H1 (cell line): ENCODE results near the gene TSPAN5. TPM values are rescaled to one million over a fixed set of nuclear protein-coding genes. Genes with fewer than 3 reads are reported as not detected.

Experiments used
- CTCF ChIA-PET: fragments of 300-600 bp; sonication (Branson Sonifier 250); formaldehyde crosslinking; loops from one replicate; lab custom pipeline; 2021; ENCODE audit not compliant: partially characterized antibody; lab: Charles Lee
- POLR2A ChIA-PET: fragments of 300-600 bp; sonication (Branson Sonifier 250); formaldehyde crosslinking; loops from one replicate; lab custom pipeline; 2021; ENCODE audit warnings: inconsistent platforms; ENCODE audit not compliant: partially characterized antibody; lab: Charles Lee
- DNase-seq, 2 experiments: peaks; one replicate each; pipeline versions ENCODE4 v3.0.0 to v3.0.0-alpha.2; 2010 to 2022; ENCODE audit warnings: low spot score in 2 of 2, low read depth in 1 of 2, mixed read lengths in 1 of 2
- FAIRE-seq: peaks from 2 replicates; lab custom pipeline; 2011; peaks lifted over from hg19 to GRCh38; lab: Jason Lieb, UNC
- H2AFZ ChIP-seq: 2 replicates; pipeline ENCODE4 v1.8.1; 2012; ENCODE audit warnings: low read length, inconsistent platforms
- H2AK5ac ChIP-seq: 2 replicates; pipeline ENCODE4 v1.6.1; 2013; ENCODE audit warnings: low read depth, low read length
- H2BK120ac ChIP-seq: replicated peaks from 2 replicates; pipeline ENCODE3; 2013; ENCODE audit warnings: low read depth, low read length, inconsistent platforms
- H2BK12ac ChIP-seq: 2 replicates; pipeline ENCODE4 v1.6.1; 2013; ENCODE audit warnings: low read depth, low read length
- H2BK15ac ChIP-seq: 2 replicates; pipeline ENCODE4 v1.6.1; 2013; ENCODE audit warnings: low read length
- H2BK20ac ChIP-seq: 2 replicates; pipeline ENCODE4 v1.6.1; 2013; ENCODE audit warnings: low read length
- H2BK5ac ChIP-seq: 2 replicates; pipeline ENCODE4 v1.6.1; 2013; ENCODE audit warnings: low read depth, low read length
- H3K14ac ChIP-seq: 2 replicates; pipeline ENCODE4 v1.6.1; 2013; ENCODE audit warnings: inconsistent platforms; ENCODE audit not compliant: insufficient read length
- H3K18ac ChIP-seq: 2 replicates; pipeline ENCODE4 v1.6.1; 2013; ENCODE audit warnings: low read length; ENCODE audit errors: extremely low read depth
- H3K23ac ChIP-seq: 2 replicates; pipeline ENCODE4 v1.6.1; 2013; ENCODE audit warnings: inconsistent platforms; ENCODE audit not compliant: insufficient read length
- H3K23me2 ChIP-seq: 2 replicates; pipeline ENCODE4 v1.6.1; 2013; ENCODE audit warnings: low read depth, low read length
- H3K27ac ChIP-seq: 2 replicates; pipeline ENCODE4 v1.6.1; 2011; ENCODE audit warnings: low read depth, low read length, inconsistent platforms
- H3K27me3 ChIP-seq, 4 experiments: replicated peaks in 1 of 4; 1 replicate in 1 of 4; 2 replicates in 3 of 4; pipeline versions ENCODE4 v1.6.1 to v1.8.1; 2011 to 2013; ENCODE audit warnings: low read length in 3 of 4, mild to moderate bottlenecking in 3 of 4, inconsistent platforms in 2 of 4, mixed read lengths in 2 of 4, moderate library complexity in 1 of 4; ENCODE audit not compliant: control insufficient read depth in 3 of 4, insufficient read depth in 3 of 4; ENCODE audit errors: extremely low read depth in 1 of 4
- H3K36me3 ChIP-seq, 4 experiments: 2 replicates each; pipeline versions ENCODE4 v1.6.1 to v1.8.1; 2011 to 2013; ENCODE audit warnings: mild to moderate bottlenecking in 4 of 4, low read length in 3 of 4, moderate library complexity in 2 of 4, control low read depth in 1 of 4, inconsistent platforms in 1 of 4; ENCODE audit not compliant: insufficient read depth in 4 of 4, control insufficient read depth in 2 of 4
- H3K4ac ChIP-seq: replicated peaks from 2 replicates; pipeline ENCODE3; 2013; ENCODE audit warnings: low read length, low read depth, mixed read lengths, inconsistent platforms; ENCODE audit not compliant: insufficient read length
- H3K4me1 ChIP-seq, 4 experiments: replicated peaks in 1 of 4; 1 replicate in 1 of 4; 2 replicates in 3 of 4; pipeline versions ENCODE4 v1.6.1 to v1.8.1; 2011 to 2013; ENCODE audit warnings: low read length in 3 of 4, inconsistent platforms in 2 of 4, mixed read lengths in 1 of 4; ENCODE audit not compliant: insufficient read depth in 4 of 4, control insufficient read depth in 3 of 4
- H3K4me2 ChIP-seq, 2 experiments: 2 replicates each; pipeline versions ENCODE4 v1.6.1 to v1.8.1; 2011 to 2013; ENCODE audit warnings: low read depth in 2 of 2, low read length in 2 of 2, control low read depth in 1 of 2, inconsistent platforms in 1 of 2, mild to moderate bottlenecking in 1 of 2; ENCODE audit not compliant: insufficient read depth in 1 of 2
- H3K4me3 ChIP-seq, 4 experiments: fragments of 200-600, 300-600 bp in 1 of 4; sonication (generic), shearing (Covaris generic), sonication (Bioruptor Twin) in 1 of 4; 2 replicates each; pipeline versions ENCODE4 v1.5.1 to v1.8.1; 2011 to 2016; ENCODE audit warnings: low read length in 4 of 4, low read depth in 3 of 4, control low read depth in 2 of 4, inconsistent platforms in 2 of 4, mild to moderate bottlenecking in 2 of 4, mixed read lengths in 1 of 4, moderate library complexity in 1 of 4; ENCODE audit not compliant: insufficient read depth in 2 of 4; ENCODE audit errors: extremely low read depth in 1 of 4
- H3K56ac ChIP-seq: replicated peaks from 2 replicates; pipeline ENCODE3; 2013; ENCODE audit warnings: low read depth, mild to moderate bottlenecking, mixed read lengths, low read length, inconsistent platforms; ENCODE audit not compliant: insufficient read length
- H3K79me1 ChIP-seq: 2 replicates; pipeline ENCODE4 v1.6.1; 2013; ENCODE audit warnings: low read depth, low read length, control low read depth
- H3K79me2 ChIP-seq, 2 experiments: 2 replicates each; pipeline versions ENCODE4 v1.6.1 to v1.8.1; 2012 to 2013; ENCODE audit warnings: low read length in 2 of 2, mild to moderate bottlenecking in 2 of 2, inconsistent platforms in 1 of 2; ENCODE audit not compliant: insufficient read depth in 2 of 2, control insufficient read depth in 1 of 2
- H3K9ac ChIP-seq, 4 experiments: replicated peaks in 1 of 4; 1 replicate in 1 of 4; 2 replicates in 3 of 4; pipeline versions ENCODE4 v1.6.1 to v1.8.1; 2011 to 2013; ENCODE audit warnings: low read depth in 3 of 4, low read length in 3 of 4, control low read depth in 2 of 4, mild to moderate bottlenecking in 2 of 4, moderate library complexity in 2 of 4, inconsistent platforms in 1 of 4; ENCODE audit errors: extremely low read depth in 1 of 4
- H3K9me3 ChIP-seq, 2 experiments: 2 replicates each; pipeline versions ENCODE4 v1.6.1 to v1.8.1; 2012 to 2013; ENCODE audit warnings: mild to moderate bottlenecking in 2 of 2, moderate library complexity in 2 of 2, control low read depth in 1 of 2, inconsistent platforms in 1 of 2, low read depth in 1 of 2, low read length in 1 of 2, mixed read lengths in 1 of 2; ENCODE audit not compliant: insufficient read depth in 2 of 2
- H4K20me1 ChIP-seq, 2 experiments: replicated peaks in 1 of 2; 2 replicates each; pipeline versions ENCODE3 to v1.8.1; 2011 to 2013; ENCODE audit warnings: inconsistent platforms in 2 of 2, low read length in 2 of 2, mild to moderate bottlenecking in 1 of 2; ENCODE audit not compliant: insufficient read depth in 2 of 2, control insufficient read depth in 1 of 2
- H4K5ac ChIP-seq: 2 replicates; pipeline ENCODE4 v1.6.1; 2013; ENCODE audit warnings: low read length, low read depth, mixed read lengths, inconsistent platforms; ENCODE audit not compliant: insufficient read length
- H4K8ac ChIP-seq: 2 replicates; pipeline ENCODE4 v1.8.0; 2013; ENCODE audit warnings: mild to moderate bottlenecking, moderate library complexity, low read length, inconsistent platforms; ENCODE audit not compliant: insufficient read depth; ENCODE audit errors: extremely low read depth
- H4K91ac ChIP-seq: replicated peaks from 2 replicates; pipeline ENCODE3; 2013; ENCODE audit warnings: low read length, mixed read lengths, inconsistent platforms; ENCODE audit not compliant: insufficient read length
- WGBS, 2 experiments: shearing (Covaris generic) in 1 of 2; methylation state at CpG; one replicate each; pipeline versions ENCODE4 v1.1.6 to v1.1.7; 2013 to 2015; ENCODE audit warnings: low lambda C conversion rate in 2 of 2, mixed read lengths in 2 of 2, inconsistent platforms in 1 of 2, low coverage in 1 of 2, missing lambda C conversion rate in 1 of 2; ENCODE audit not compliant: insufficient replicate concordance in 2 of 2, insufficient coverage in 1 of 2, insufficient read length in 1 of 2; ENCODE audit errors: extremely low coverage in 1 of 2, missing lambda C conversion rate in 1 of 2; 5-methylcytosine and 5-hydroxymethylcytosine counted together
- polyA plus RNA-seq, 7 experiments: library from polyadenylated mRNA; depleted of rRNA in 3 of 7; stranded (reverse) in 5 of 7; unstranded in 2 of 7; fragments of >200 nt in 5 of 7; fragments of 200-250 nt in 2 of 7; gene quantifications; 1 replicate in 5 of 7; 2 replicates in 1 of 7; 4 replicates in 1 of 7; pipeline versions ENCODE4 v1.2.1 to v1.2.3, GENCODE V29; 2011 to 2013; ENCODE audit warnings: missing spikeins in 2 of 7, mixed read lengths in 2 of 7
- total RNA-seq: library from RNA; stranded (reverse); fragmentation: NEBNext Ultra II Directional; extraction: Animal tissue kit (Norgen Biotek cat#: 25700); gene quantifications from 2 replicates; pipeline ENCODE4 v1.2.1, GENCODE V29; 2021

Gene TSPAN5
- total and polyA plus RNA-seq, 2 of the 8 experiments (the other 6 are each of a cell fraction or from before 2014, with no cell fraction given), result 17.6 to 21.2 TPM

- Histone ChIP-seq H4K8ac (no peak overlapping the region), H3K36me3 (no peaks in the 10 kb centered on the region), H4K20me1 (no peaks in the 10 kb centered on the region), H3K23me2 (no peaks in the 10 kb centered on the region; the same call in 1 of the 2 replicates), H3K56ac (no peak overlapping the region), H2BK120ac (no peak overlapping the region), H4K91ac (no peak overlapping the region), H3K79me2 (peaks cover 0 to 30% of the 10 kb centered on the region in 2 experiments; a peak in 2 of 4 replicates), H2AK5ac (no peak overlapping the region), H4K5ac (no peak overlapping the region), H3K9me3 (no peaks in the 10 kb centered on the region), H3K27me3 (no peaks in the 10 kb centered on the region), H3K4ac (no peak overlapping the region), H2BK15ac (no peak overlapping the region), H3K9ac (no peak overlapping the region), H2BK5ac (no peak overlapping the region), H3K27ac (no peak overlapping the region), H2BK12ac (no peak overlapping the region), H3K79me1 (no peaks in the 10 kb centered on the region; the same call in none of the 2 replicates), H3K4me3 (no peak overlapping the region), H2BK20ac (no peak overlapping the region), H2AFZ (no peak overlapping the region), H3K4me2 (no peak overlapping the region), H3K4me1 (peaks cover 0 to 14% (median 2%) of the 10 kb centered on the region in 4 experiments; a peak in 4 of 7 replicates), H3K14ac (no peak overlapping the region), H3K23ac (no peak overlapping the region), H3K18ac (no peak overlapping the region)
- ChIA-PET CTCF (interaction anchor here (0.8 to 2.1 kb wide), 12 partner anchors 10 to 163 kb away, joined by 3 to 13 read pairs (median 4); partner anchors contain the start of gene TSPAN5), POLR2A (interaction anchor here (1.2 kb wide), 1 partner anchor 24 kb away, joined by 4 read pairs; no protein-coding TSS in a partner anchor)
- WGBS, 2 experiments, result 82% methylated on average over 8 of the region's 8 CpGs; no CpG with 5 or more reads in 1 of the 2 experiments
- FAIRE-seq, result no peak
- DNase-seq, result no peak
Measured at GRCh38 chr4:98630737-98631454, 27.5 kb downstream of the TSPAN5 start.
